Measurements from ENCODE around the gene PROS1.

The PROS1 gene

DNA sequence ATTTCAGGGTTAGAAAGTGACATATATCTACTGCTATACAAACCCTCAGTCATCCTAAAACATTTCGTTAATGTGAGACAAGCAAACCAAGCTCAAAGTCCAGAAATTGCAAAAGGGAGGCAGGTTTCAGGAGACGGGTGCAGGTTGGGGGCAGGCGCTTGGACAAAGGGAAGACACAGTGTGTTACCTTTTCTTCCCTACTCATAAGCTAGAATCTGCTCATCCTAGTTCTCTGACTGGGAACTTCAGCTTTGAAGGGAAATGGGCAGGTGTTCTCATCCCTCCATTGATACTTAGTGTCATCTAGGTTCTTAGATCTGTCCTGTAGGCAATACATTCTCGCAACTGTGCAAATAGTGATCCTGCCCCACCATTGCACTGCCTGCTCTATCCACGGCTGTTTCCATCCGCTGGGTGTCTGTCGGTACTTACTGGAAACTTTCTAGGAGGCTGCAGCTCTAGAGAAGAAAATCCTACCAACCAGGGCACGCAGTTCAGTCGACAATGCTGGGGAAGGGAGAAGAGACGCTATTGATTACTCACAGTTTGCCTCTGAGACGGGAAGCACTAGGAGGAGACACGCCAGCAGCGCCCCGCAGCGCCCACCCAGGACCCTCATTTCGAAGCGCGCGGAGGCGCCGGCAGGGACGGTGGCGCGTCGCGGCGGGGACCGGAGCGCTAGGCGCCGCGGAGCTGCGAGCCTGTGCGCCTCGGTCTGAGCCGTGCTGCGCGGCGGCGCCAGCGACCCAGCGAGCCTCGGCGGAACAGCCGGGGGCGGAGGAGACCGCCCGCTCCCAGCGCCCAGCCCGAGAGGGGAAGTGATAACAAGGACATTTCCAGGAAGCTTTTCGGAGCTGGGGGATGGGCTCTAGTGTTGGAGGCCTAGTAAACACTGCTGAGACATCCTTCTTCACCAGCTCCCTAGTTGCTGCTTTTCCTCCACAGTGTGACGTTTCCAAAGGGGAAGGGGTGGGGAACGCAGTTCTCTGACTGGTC is at the start of gene PROS1:
TSS of gene PROS1 (minus strand) at position 766 of the 996 bp plus-strand sequence. CDS start at position 619, 147 bp downstream.
- DNase-seq (ENCODE audit: low read depth in 1 of 2, low spot score in 1 of 2), result peak in 1 of 2 donors; percentile 13

DNA sequence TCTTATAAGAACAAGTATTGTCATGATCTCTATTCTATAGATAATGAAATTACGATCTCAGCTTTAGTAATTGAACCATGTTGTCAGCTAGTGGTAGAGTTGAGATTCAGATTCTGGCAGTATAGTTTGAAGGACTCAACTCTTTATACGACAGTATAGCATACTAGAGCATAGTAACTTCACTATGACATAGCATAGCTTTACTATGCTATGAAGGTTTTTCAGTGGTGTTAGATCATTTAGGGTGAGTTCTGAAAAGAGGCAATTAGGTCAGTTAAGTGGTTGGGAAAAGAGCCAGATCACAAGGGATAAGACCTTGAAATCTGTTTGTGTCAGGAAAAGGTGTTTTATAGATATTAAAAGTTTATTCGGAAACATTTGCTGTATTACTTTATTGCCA is 46.6 kb upstream of the PROS1 start:
- DNase-seq (ENCODE audit: low read depth in 1 of 2, low spot score in 1 of 2), result no peak

DNA sequence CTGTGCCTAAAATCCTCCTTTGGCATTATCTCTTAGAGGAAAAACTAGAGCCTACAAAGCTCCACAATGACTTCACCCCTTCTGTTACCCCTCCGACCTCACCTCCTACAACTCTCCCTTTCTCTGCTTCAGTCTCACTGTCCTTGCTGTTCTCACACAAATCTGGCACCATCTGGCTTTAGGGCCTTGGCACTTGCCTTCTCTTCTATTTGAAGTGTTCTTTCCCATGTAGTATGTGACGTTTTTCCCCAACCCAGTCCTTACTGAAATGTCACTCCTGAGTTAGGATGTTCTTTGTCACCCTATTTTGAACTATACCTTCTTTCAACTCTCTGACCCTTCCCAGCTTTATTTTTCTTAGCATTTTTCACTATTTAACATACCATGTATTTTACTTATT is 46.0 kb upstream of the PROS1 start:
- no peak for DNase-seq (ENCODE audit: low read depth in 1 of 2, low spot score in 1 of 2)

DNA sequence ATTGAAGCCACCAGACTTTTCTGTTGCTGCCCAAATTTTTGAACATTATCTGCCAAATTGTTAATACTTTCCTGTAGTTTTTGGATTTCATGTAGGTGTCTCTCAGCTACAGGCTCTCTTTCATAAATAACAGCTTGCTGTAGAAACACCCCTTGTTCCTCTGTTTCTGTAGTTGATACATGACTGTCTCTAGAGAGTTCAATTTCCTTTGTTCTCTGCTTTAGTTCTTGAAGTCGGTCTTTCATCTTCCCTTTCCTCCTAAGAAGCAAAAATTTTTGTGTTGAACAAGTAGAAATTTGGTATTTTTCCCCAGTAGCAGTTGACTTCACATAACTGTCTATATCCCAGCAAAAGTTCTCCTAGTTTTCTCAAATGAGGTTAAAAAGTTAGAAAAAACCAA is 41.3 kb upstream of the PROS1 start:
- DNase-seq (ENCODE audit: low read depth in 1 of 2, low spot score in 1 of 2), result no peak

DNA sequence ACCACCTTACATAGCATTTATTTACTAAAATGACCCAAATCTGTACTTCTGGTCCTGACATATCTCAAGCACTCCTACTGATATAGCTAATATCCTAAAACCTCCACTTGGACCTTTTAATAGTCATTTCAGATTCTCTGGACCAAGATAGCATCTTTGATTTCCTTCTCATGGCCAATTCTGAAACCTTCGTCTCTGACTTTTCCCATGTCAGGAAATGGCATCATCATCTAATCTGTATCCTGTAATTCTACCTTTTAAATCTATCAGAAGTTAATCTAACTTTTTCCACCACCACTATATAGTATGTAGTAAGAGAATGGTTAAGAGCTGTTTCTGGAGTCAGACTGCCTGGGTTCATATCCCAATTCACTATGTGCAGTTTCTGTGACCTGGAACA is 38.5 kb upstream of the PROS1 start:
- DNase-seq (ENCODE audit: low read depth in 1 of 2, low spot score in 1 of 2), result no peak

DNA sequence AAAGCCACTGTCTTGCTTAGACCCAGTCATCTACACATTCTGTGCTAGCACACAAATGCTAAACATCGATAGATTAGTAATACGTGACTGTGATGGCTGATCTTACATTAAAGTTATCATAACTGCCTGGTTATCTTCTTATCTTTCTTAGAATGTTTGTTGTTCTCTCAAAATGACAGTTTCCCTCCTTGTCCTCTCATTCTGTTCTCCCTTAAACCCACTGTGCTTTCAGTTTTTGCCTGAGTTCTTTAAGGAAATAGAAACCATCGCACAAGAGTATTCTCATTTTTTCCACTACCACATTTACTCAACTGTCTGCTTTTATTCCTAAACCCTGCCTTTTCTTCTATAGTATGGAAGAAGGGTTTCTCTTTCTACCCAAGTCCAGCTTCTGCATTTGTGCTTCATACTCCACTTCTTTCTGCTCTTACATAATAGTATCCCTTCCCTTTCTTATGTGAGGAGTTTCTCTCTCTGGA is 37.6 kb upstream of the PROS1 start:
- DNase-seq (ENCODE audit: low read depth in 1 of 2, low spot score in 1 of 2), result no peak

DNA sequence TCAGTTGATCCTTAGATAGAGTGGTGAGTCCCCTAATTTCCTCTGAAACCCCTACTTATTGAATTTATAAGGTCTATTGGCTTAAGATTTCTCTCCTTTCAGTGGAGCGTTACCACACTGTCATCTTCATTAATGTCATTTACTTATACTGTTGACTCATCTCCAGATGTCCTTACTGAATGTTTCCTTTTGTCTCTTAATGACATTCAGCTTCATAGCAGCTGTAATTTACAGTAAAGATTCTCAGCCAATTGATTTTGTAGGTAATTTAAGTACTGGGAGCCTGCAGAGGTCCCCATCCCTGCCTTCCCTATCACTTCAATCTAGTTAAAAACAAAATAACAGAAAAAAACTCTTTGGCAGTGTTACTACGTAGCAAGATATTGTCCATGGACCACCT is 35.9 kb upstream of the PROS1 start:
- no peak for DNase-seq (ENCODE audit: low read depth in 1 of 2, low spot score in 1 of 2)

DNA sequence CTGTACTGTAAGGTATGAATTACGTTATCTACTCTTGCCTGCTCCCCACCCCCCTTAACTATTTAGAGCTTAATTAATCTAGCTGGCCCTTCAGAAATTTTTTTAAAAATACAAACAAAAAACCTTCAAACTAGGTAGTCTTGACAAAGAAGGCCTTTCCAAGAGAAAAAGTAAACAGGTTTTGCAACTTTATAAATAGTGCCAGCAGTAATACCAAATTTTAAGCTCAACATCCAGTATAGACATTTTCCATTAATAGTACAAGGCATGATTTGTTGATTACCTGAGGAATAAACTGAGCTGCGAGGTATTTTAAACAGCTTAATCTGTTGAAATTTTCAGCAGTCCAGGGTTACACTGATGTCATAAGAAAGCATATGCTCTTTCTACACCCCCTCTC is 34.6 kb upstream of the PROS1 start:
- DNase-seq (ENCODE audit: low read depth in 1 of 2, low spot score in 1 of 2), result no peak

DNA sequence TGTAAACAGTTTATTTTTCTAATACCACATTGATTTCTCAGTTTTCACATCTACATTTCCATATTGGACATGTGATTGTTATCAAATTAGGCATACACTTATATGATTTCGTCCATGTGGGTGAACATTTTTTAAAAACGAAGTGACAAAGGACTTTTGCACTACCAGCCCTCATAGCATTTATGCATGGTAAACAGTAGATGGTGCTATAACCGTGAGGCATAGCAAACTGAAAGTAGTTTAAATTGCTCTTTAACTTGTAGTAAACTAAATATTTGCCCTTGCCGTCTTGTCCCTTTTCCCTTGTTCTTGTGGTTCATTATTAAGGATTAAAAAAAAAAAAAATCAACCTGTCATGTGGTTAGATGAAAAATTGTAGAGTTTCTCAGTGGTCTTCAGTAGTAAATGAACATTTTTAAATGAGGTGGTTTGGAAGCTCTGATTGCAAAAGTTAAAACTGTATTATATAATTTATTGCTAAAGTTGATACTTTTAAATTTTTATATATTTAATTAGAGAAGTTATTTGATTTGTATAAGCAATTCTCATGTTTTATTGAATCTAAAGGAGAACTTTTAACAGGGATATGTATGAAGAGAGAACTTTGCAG is 30.7 kb upstream of the PROS1 start:
- no peak for DNase-seq (ENCODE audit: low read depth in 1 of 2, low spot score in 1 of 2)

DNA sequence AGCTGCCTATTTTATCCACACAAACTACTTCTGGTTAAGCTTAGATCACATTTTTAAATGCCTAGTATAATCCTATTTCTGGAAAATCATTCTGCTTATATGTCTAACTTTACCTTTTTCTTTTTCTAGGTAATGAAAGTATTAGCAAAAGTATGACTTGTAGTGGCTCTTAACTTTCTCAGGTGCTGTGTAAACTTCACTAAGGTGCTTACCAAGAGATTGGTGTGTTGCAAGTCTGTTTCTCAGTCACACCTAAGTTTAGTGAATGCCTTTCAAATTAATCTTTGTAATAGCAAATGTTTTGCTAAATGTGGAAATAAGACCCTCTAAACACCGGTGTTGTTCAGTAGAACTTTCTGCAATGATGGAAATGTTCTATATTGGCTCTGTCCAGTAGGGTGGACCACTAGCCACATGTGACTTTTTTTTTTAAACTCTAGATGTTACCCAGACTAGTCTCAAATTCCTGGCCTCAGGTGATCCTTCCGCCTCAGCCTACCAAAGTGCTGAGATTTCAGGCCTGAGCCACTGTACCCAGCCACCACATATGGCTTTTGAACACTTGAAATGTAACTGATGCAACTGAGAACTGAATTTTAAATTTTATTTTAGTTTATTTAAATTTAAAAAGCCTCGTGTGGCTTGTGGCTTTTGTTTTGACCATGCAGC is 28.3 kb upstream of the PROS1 start:
- DNase-seq (ENCODE audit: low read depth in 1 of 2, low spot score in 1 of 2), result no peak

DNA sequence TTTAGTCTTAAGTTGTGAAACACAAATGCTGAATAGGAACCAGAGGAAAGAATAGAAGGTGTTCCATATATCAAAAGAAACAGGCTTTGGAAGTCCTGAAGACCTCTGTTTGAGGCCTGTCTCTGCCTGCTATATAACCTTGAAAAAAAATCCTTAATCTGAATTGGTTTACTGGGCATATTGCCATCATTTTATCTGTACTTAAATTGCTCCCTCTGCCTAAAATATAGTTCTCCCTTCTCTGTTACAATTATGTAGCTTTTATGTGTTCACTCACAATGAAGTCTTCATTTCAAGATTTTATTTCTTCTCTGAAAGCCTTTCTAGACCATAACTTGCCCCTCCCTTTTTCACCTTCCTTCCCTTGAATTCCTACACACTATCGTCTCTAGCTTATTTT is 27.5 kb upstream of the PROS1 start:
- no peak for DNase-seq (ENCODE audit: low read depth in 1 of 2, low spot score in 1 of 2)

DNA sequence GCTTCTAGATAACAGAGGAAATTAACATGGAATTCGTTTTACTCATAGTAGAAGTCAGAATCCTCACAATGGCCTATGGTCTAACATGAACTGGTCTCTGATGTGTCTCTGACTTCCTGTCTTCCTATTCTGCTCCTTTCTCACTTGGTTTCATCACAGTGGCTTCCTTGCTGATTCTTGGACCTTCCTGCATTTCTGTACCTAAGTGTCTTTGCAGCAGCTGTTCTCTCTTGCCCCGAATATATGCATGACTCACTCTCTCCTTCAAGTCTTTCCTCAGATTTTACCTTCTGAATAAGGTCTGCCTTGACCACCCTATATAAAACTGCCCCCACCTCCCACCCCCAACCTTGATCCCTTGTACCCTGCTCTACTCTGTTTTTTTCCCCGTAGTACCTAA is 20.4 kb upstream of the PROS1 start:
- DNase-seq (ENCODE audit: low read depth in 1 of 2, low spot score in 1 of 2), result no peak

DNA sequence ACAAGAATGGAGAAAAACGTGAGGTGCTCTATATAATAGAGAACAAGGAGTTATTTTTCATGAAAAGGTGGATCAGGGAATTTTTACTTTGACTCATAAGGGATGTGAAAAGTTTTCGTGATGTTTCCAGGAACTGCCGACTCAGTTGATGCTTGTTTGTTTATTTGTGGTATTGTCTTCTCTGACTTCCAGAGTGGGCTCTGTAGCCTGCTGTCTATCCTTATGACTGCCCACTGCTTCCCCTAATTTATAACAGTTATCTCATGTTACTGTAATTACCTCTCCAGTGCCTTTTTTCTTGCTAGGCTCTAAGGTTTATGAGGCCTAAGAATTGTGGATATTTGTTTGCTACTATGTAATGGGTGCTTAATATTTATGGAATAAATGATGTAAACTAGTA is 18.5 kb upstream of the PROS1 start:
- DNase-seq (ENCODE audit: low read depth in 1 of 2, low spot score in 1 of 2), result no peak

DNA sequence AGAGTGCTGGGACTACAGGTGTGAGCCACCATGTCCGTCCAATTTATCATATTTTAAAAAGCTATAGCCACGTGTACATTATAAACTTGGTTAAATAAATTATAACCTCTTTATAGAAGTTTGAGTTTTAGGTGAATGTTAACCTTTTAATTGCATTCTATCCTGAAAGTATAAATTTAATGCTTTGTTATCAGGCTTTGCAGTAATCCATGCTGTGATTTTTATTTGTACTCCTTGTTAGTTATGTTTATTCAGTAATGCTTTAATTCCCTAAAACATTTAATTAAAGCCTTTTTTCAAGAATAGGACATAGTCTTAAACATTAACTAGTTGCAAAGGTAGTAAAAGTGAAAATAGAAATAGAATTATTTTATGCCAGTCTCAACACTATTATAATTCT is 17.9 kb upstream of the PROS1 start:
- DNase-seq (ENCODE audit: low read depth in 1 of 2, low spot score in 1 of 2), result no peak

DNA sequence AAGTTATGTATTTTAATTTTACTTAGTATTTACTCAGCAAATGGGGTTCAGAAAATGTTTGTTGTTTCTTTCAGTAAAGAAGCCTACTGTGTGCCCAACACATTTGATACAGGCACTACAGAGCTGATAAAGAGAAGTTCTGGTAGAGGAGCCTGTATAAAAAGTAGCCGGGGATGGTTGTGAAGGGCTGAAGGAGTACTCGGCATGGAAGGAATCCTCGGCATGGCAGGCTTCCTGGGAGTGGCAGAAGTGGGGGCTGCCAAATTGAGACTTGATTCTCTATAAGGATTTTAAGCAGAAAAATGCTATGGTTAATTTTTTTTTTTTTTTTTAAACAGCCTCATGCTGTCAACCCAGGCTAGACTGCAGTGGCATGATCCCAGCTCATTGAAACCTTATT is 15.5 kb upstream of the PROS1 start:
- DNase-seq (ENCODE audit: low read depth in 1 of 2, low spot score in 1 of 2), result no peak

DNA sequence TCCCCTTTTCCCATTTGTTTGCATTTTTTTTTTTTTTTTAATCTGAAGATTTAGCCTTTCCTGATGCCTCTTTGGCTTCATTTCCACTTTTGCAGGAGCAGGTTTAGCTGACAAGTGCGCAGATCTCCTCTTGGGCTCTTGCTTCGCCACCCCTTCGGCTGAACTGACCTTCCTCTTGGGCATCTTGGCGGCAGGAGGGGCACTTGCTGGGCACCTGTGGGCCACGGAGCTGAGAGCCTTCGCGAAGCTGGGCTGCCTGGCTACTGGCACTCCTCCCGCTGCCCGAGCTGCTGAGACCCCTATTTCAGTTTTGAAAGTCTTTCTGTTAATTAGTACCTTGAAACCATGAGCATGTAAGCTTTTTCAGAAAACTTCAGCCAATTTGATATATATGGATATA is 15.1 kb upstream of the PROS1 start:
- no peak for DNase-seq (ENCODE audit: low read depth in 1 of 2, low spot score in 1 of 2)

DNA sequence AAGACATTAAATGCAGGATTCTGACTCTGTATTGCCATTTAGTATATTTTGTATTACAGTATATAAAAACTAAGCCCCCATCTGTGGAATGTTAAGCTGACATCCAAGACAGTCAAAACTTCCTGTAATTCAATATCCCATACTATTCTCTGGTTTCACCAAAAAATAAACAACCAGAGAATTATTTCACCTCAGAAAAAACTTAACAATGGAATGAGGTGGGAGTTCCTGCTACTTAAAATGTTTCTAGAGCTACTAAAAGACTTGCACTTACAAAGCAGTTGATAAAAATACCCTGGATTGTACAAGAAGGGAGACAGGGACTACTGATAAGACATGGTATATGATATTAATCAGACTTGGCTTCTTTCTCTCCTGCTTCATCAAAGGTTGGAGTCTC is 14.6 kb upstream of the PROS1 start:
- no peak for DNase-seq (ENCODE audit: low read depth in 1 of 2, low spot score in 1 of 2)

DNA sequence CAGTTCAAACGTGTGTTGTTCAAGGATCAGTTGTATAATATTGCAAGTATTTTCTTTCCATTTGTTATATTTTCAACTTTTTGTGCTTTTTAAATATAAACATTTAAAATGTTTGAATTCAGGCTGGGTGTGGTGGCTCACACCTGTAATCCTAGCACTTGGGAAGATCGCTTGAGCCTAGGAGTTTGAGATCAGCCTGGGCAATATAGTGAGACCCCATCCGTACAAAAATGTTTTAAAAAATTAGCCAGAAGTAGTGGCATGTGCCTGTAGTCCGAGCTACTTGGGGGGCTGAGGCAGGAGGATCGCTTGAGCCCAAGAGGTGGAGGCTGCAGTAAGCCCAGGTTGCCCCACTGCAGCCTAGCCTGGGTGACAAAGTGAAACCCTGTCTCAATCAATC is 10.9 kb upstream of the PROS1 start:
- DNase-seq (ENCODE audit: low read depth in 1 of 2, low spot score in 1 of 2), result no peak

DNA sequence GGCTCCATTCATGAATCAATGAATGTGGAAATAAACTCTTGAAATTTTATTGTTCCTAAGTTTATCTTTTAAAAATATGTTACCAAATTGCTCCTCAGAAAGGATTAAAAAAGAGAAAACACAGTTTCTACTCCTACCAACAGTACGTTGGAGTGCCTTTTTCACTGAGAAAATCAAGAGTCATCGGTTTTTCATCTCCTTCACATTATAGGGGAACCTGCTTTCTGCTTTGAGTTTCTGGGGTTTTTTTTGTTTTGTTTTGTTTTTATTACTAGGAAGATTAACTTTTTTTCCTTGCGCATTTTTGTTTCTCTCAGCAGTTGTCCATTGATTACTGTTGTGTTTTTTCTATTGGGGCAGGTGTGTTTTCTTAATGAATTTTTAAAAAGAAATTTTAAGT is 9.7 kb upstream of the PROS1 start:
- DNase-seq (ENCODE audit: low read depth in 1 of 2, low spot score in 1 of 2), result no peak

DNA sequence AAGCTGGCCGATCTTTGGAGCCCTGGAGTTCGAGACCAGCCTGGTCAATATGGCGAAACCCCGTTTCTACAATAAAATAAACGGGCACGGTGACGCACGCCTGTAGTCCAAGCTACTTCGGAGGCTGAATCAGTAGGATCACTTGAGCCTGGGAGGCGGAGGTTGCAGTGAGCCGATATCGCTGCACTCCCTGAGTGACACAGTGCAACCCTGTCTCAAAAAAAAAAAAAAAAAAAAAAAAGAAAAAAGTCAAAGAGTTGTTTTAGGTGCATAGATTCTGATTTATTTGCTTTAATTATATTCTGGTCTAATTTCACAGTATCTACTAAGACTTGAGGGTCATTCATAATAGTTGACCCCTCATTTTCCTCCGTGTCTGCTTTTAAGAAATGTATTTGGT is 8.0 kb upstream of the PROS1 start:
- no peak for DNase-seq (ENCODE audit: low read depth in 1 of 2, low spot score in 1 of 2)

DNA sequence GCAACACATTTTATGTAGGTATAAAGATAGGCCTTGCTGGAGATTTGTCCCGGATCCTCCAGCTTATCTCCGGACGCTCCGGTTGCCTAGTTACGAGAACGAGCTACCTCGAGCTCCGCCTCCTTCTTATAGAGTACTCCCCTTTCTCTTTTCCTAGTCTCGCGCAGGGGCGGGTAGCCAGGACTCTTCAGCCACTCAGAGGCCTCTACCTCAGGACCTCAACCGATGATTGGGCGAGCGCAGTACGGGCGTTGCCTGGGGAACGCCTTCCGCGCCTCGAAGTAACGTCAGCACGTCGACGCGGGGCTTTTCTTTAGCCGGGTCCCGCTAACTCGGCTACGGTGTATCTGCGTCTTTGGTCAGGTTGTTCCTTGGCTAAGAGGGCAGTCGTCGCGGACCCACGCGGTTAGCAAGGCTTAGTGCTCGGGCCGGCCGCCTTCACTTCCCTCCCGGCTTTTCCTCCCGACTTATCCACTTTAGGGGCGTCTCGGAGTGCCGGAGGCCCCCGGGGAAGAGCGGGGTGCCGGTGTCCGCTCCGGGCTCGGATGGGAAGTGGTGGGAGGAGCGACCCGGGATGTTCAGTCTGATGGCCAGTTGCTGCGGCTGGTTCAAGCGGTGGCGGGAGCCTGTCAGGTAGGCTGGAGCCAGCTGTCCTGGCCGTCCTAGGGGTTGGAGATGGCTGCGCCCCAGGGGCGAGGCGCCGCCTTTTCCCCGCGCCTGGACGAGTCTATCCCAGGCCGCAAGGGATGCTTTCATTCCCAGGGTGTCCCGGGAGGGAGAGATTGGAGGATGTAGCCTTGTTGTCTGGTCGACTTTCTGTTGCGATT is 6.4 kb upstream of the PROS1 start, which contains the start of gene ARL13B:
TSS of gene ARL13B (plus strand) at position 306 of the 827 bp plus-strand sequence. CDS start at position 575, 269 bp downstream.
- DNase-seq (ENCODE audit: low read depth in 1 of 2, low spot score in 1 of 2), result peak; percentile 80 to 88

Measured in activated T-helper 1 cell treated with anti-CD3 and anti-CD28 coated beads, Interleukin-2, amount 50 U/mL, for 16 hours (primary cell).